K562 (cell line): ENCODE data around the gene SLC4A2. TPM values are rescaled to one million over a fixed set of nuclear protein-coding genes. Genes with fewer than 3 reads are reported as not detected.

Experiments
- CREB1 ChIP-seq, 2 experiments: sonication (generic) in 1 of 2; formaldehyde crosslinking in 1 of 2; IDR thresholded peaks; 2 replicates each; pipeline versions ENCODE4 v1.6.1 to v1.8.0; 2012 to 2022; ENCODE audit warnings: inconsistent platforms in 1 of 2, mild to moderate bottlenecking in 1 of 2, missing genetic modification reagents in 1 of 2, moderate library complexity in 1 of 2
- CTCF ChIP-seq, 3 experiments: IDR thresholded peaks in 2 of 3; conservative IDR thresholded peaks in 1 of 3; 2 replicates each; pipeline ENCODE4 v1.5.1; 2011 to 2012; ENCODE audit warnings: low read length in 3 of 3, mild to moderate bottlenecking in 3 of 3, control low read depth in 2 of 3, improper control_type of control experiment in 1 of 3, inconsistent platforms in 1 of 3, low read depth in 1 of 3, mixed read lengths in 1 of 3, moderate library complexity in 1 of 3; ENCODE audit not compliant: insufficient read depth in 2 of 3
- ETS1 ChIP-seq: conservative IDR thresholded peaks from 2 replicates; pipeline ENCODE4 v1.6.1; 2011; ENCODE audit warnings: low read depth, mild to moderate bottlenecking, low read length; ENCODE audit not compliant: control insufficient read depth
- HNRNPL ChIP-seq: fragments of 200-400 bp; formaldehyde crosslinking; IDR thresholded peaks from 2 replicates; pipeline ENCODE4 v1.6.1; 2017; ENCODE audit warnings: low read depth, mild to moderate bottlenecking, low read length
- HOXB6 ChIP-seq: fragments of 250-450 bp; sonication (Bioruptor Pico); IDR thresholded peaks from 2 replicates; pipeline ENCODE4 v1.5.1; 2022; ENCODE audit warnings: mild to moderate bottlenecking, borderline replicate concordance
- L3MBTL2 ChIP-seq: fragments of 450-650 bp; IDR thresholded peaks from 2 replicates; pipeline ENCODE4 v1.6.1; 2016; ENCODE audit warnings: mild to moderate bottlenecking, moderate library complexity
- NR2C1 ChIP-seq, 2 experiments: fragments of 450-650 bp; IDR thresholded peaks; 2 replicates each; pipeline ENCODE4 v1.6.1; 2017; ENCODE audit warnings: mild to moderate bottlenecking in 2 of 2, antibody characterized with exemption in 1 of 2, inconsistent platforms in 1 of 2, missing compliant biosample characterization in 1 of 2, missing genetic modification characterization in 1 of 2
- PHB ChIP-seq: fragments of 250-450 bp; sonication (Bioruptor Pico); IDR thresholded peaks from 2 replicates; pipeline ENCODE4 v1.5.0; 2021
- RAD21 ChIP-seq, 2 experiments: fragments of 250-450 bp in 1 of 2; fragments of 450-650 bp in 1 of 2; sonication (Bioruptor Pico) in 1 of 2; formaldehyde crosslinking in 1 of 2; IDR thresholded peaks in 1 of 2; conservative IDR thresholded peaks in 1 of 2; 2 replicates each; pipeline versions ENCODE4 v1.4.0 to v1.8.0; 2020 to 2022; ENCODE audit warnings: mild to moderate bottlenecking in 2 of 2, moderate library complexity in 1 of 2
- SIN3A ChIP-seq, 2 experiments: fragments of 150-350 bp in 1 of 2; IDR thresholded peaks; 2 replicates each; pipeline ENCODE4 v1.6.1; 2011 to 2016; ENCODE audit warnings: borderline replicate concordance in 2 of 2, low read depth in 2 of 2, low read length in 2 of 2, mild to moderate bottlenecking in 2 of 2, moderate library complexity in 2 of 2; ENCODE audit not compliant: control insufficient read depth in 1 of 2
- SMARCE1 ChIP-seq: fragments of 450-650 bp; IDR thresholded peaks from 2 replicates; pipeline ENCODE4 v1.7.1; 2016; ENCODE audit warnings: mild to moderate bottlenecking
- SPI1 ChIP-seq: IDR thresholded peaks from 2 replicates; pipeline ENCODE4 v1.6.1; 2011; ENCODE audit warnings: low read depth, low read length, control low read depth, borderline replicate concordance
- TARDBP ChIP-seq: fragments of 450-650 bp; IDR thresholded peaks from 2 replicates; pipeline ENCODE4 v1.6.1; 2016
- TCFL5 ChIP-seq: fragments of 250-450 bp; sonication (Bioruptor Pico); conservative IDR thresholded peaks from 2 replicates; pipeline ENCODE4 v1.6.1; 2021; ENCODE audit warnings: mild to moderate bottlenecking, moderate library complexity, matching md5 sums
- polyA plus RNA-seq, 8 experiments: library from polyadenylated mRNA; depleted of rRNA in 4 of 8; stranded (reverse) in 5 of 8; unstranded in 3 of 8; fragments of >200 nt; fragmentation: Nextera tagmentation in 2 of 8; fragmentation: Illumina TruSeq in 1 of 8; extraction: Ambion mirVana in 2 of 8; extraction: Trizol in 1 of 8; gene quantifications; 2 replicates each; pipeline versions ENCODE4 v1.2.1 to v1.2.3, GENCODE V29; 2011 to 2014; ENCODE audit warnings: inconsistent platforms in 1 of 8, missing spikeins in 1 of 8
- total RNA-seq, 7 experiments: library from RNA; depleted of rRNA in 6 of 7; stranded (reverse); fragments of >200 nt in 6 of 7; fragmentation: Illumina TruSeq in 2 of 7; extraction: Trizol in 2 of 7; gene quantifications; 2 replicates each; pipeline versions ENCODE4 v1.2.1 to v1.2.3, GENCODE V29; 2011 to 2021; ENCODE audit warnings: low replicate concordance in 1 of 7
- TF ChIP-seq, protein P1 (sequence below): sonication (generic); formaldehyde crosslinking; IDR thresholded peaks from 2 replicates; pipeline ENCODE4 v1.4.0; 2020; ENCODE audit warnings: mild to moderate bottlenecking, missing genetic modification reagents
- TF ChIP-seq, protein P2 (sequence below), 2 experiments: IDR thresholded peaks; 2 replicates each; pipeline ENCODE4 v1.6.1; 2011; ENCODE audit warnings: borderline replicate concordance in 1 of 2, control low read depth in 1 of 2, low read depth in 1 of 2, low read length in 1 of 2, mild to moderate bottlenecking in 1 of 2, mixed read lengths in 1 of 2, moderate library complexity in 1 of 2; ENCODE audit not compliant: insufficient read depth in 1 of 2, insufficient read length in 1 of 2, poor library complexity in 1 of 2, severe bottlenecking in 1 of 2; ENCODE audit errors: extremely low read depth in 1 of 2
- TF ChIP-seq, protein P3 (sequence below): sonication (generic); formaldehyde crosslinking; IDR thresholded peaks from 2 replicates; pipeline ENCODE4 v1.5.0; 2020; ENCODE audit warnings: missing genetic modification reagents

The SLC4A2 gene
- total and polyA plus RNA-seq, 9 of the 15 experiments (the other 6 are each of a cell fraction or from before 2014, with no cell fraction given) = 11.4 to 375 (median 130) TPM

- TF ChIP-seq, protein P1, sequence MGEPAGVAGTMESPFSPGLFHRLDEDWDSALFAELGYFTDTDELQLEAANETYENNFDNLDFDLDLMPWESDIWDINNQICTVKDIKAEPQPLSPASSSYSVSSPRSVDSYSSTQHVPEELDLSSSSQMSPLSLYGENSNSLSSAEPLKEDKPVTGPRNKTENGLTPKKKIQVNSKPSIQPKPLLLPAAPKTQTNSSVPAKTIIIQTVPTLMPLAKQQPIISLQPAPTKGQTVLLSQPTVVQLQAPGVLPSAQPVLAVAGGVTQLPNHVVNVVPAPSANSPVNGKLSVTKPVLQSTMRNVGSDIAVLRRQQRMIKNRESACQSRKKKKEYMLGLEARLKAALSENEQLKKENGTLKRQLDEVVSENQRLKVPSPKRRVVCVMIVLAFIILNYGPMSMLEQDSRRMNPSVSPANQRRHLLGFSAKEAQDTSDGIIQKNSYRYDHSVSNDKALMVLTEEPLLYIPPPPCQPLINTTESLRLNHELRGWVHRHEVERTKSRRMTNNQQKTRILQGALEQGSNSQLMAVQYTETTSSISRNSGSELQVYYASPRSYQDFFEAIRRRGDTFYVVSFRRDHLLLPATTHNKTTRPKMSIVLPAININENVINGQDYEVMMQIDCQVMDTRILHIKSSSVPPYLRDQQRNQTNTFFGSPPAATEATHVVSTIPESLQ = peak; percentile 74; the same call in 1 of the 2 replicates
- TF ChIP-seq SPI1 (0 out of 2 replicates have a peak, but pooled peaks have one; percentile 16), ETS1 (0 out of 2 replicates have a peak, but pooled peaks have one; percentile 8), SIN3A (IDR thresholded peaks at IDR 0.05; ENCODE audit: borderline replicate concordance in 2 of 2, control insufficient read depth in 1 of 2, low read depth in 2 of 2, low read length in 2 of 2) (0 out of 4 replicates have a peak, but pooled peaks have one; percentile 6 to 33), CREB1 (IDR thresholded peaks at IDR 0.05) (0 out of 2 replicates have a peak, but pooled peaks have one; percentile 12), CREB1 (CRISPR knock-in tag; IDR thresholded peaks at IDR 0.05) (no peak), CTCF (IDR thresholded peaks at IDR 0.05 in 2 of 3, conservative IDR thresholded peaks at IDR 0.05 in 1 of 3; ENCODE audit: insufficient read depth in 2 of 3, low read depth in 1 of 3, low read length in 3 of 3) (peak in 2 of 3 experiments; percentile 31; a peak in 4 of 6 replicates), TCFL5 (CRISPR knock-in tag) (no peak), TARDBP (no peak), RAD21 (CRISPR knock-in tag; conservative IDR thresholded peaks at IDR 0.05 in 1 of 2, IDR thresholded peaks at IDR 0.05 in 1 of 2) (no peak), L3MBTL2 (0 out of 2 replicates have a peak, but pooled peaks have one; percentile 4), PHB (0 out of 2 replicates have a peak, but pooled peaks have one; percentile 29), HOXB6 (0 out of 2 replicates have a peak, but pooled peaks have one; percentile 35), HNRNPL (peak; percentile 61), NR2C1 (IDR thresholded peaks at IDR 0.05) (no peak), NR2C1 (tag; IDR thresholded peaks at IDR 0.05) (no peak), SMARCE1 (peak; percentile 8; the same call in 1 of the 2 replicates)
- TF ChIP-seq, protein P2, sequence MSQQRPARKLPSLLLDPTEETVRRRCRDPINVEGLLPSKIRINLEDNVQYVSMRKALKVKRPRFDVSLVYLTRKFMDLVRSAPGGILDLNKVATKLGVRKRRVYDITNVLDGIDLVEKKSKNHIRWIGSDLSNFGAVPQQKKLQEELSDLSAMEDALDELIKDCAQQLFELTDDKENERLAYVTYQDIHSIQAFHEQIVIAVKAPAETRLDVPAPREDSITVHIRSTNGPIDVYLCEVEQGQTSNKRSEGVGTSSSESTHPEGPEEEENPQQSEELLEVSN (IDR thresholded peaks at IDR 0.05; ENCODE audit: borderline replicate concordance in 1 of 2, extremely low read depth in 1 of 2, insufficient read depth in 1 of 2, insufficient read length in 1 of 2, low read depth in 1 of 2, low read length in 1 of 2, poor library complexity in 1 of 2, severe bottlenecking in 1 of 2) = peak in 1 of 2 experiments; percentile 23
- TF ChIP-seq, protein P3, sequence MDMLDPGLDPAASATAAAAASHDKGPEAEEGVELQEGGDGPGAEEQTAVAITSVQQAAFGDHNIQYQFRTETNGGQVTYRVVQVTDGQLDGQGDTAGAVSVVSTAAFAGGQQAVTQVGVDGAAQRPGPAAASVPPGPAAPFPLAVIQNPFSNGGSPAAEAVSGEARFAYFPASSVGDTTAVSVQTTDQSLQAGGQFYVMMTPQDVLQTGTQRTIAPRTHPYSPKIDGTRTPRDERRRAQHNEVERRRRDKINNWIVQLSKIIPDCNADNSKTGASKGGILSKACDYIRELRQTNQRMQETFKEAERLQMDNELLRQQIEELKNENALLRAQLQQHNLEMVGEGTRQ (CRISPR knock-in tag) = no peak
These were observed 1.2 kb downstream of the SLC4A2 start (continued) for GRCh38 chr7:151060416-151061212.
